ENCODE data around the gene TBC1D14.

The TBC1D14 gene

GRCh38 chr4:7023486-7023885 is 113.9 kb downstream of the TBC1D14 start:
- no peak for DNase-seq (ENCODE audit: low read depth)

- no peak for DNase-seq (ENCODE audit: low read depth)
Observed at GRCh38 chr4:7023901-7024300, 114.3 kb downstream of the TBC1D14 start.

- no peak for DNase-seq (ENCODE audit: low read depth)
Observed at GRCh38 chr4:7024336-7024890, 114.8 kb downstream of the TBC1D14 start.

- DNase-seq (ENCODE audit: low read depth) = no peak
Observed at GRCh38 chr4:7025040-7025602, 115.5 kb downstream of the TBC1D14 start.

DNA sequence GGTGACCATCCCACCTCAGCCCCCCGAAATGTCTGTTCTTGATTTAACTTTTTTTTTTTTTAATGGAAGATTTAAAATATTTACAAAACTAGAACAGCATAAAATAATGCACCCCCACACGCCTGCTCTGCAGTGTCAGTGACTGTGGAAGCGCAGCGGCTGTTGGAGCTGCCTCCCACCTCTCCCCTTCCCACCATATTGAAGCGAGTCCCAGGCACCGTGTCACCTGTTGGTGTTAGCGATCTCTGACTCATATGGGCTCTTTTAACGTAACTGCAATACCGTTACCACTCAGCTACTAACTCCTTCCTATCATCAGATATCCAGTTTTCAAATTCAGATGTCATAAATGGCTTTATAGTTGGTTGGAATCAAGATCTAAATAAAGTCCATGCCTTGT is 116.5 kb downstream of the TBC1D14 start:
- DNase-seq (ENCODE audit: low read depth) = no peak

DNA sequence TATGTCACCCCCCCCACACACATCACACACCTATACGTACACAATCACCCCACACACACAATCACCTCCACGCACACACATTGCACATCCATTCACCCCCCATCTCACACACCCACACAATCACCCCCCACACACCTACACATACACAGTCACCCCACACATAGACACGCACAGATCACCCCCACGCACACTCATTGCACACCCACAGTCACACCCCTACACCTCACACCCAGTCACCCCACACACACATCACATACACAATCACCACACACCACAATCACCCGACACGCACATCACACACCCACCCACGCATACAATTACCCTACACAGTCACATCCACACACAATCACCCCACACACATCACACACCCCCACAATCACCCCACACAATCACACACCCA is 117.7 kb downstream of the TBC1D14 start:
- DNase-seq (ENCODE audit: low read depth) = no peak

- DNase-seq (ENCODE audit: low read depth) = no peak
Observed at GRCh38 chr4:7027913-7028312, 118.3 kb downstream of the TBC1D14 start.

- no peak for DNase-seq (ENCODE audit: low read depth)
Observed at GRCh38 chr4:7029212-7029611, 119.6 kb downstream of the TBC1D14 start.

DNA sequence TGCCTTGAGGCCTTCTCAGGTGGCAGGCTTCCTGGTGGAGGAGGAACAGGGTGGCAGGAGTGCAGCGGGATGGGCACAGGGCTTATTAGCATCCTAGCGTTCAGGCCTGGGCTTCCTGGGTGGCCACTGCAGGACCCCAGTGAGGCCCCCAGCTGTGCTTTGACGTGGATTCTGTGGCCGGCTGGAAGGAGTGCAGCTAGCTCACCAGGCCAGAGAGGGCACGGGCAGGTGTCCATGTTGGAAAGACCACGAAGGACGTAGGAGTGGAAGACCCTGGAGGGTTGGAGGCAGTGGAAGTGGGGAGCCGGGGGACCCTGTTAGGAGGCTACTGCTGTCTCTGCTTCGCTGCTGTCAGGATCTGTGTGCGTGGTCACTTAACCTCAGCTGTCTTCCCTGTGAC is 120.3 kb downstream of the TBC1D14 start:
- DNase-seq (ENCODE audit: low read depth) = no peak

GRCh38 chr4:7030856-7031255 is 121.2 kb downstream of the TBC1D14 start:
- DNase-seq (ENCODE audit: low read depth) = no peak

DNA sequence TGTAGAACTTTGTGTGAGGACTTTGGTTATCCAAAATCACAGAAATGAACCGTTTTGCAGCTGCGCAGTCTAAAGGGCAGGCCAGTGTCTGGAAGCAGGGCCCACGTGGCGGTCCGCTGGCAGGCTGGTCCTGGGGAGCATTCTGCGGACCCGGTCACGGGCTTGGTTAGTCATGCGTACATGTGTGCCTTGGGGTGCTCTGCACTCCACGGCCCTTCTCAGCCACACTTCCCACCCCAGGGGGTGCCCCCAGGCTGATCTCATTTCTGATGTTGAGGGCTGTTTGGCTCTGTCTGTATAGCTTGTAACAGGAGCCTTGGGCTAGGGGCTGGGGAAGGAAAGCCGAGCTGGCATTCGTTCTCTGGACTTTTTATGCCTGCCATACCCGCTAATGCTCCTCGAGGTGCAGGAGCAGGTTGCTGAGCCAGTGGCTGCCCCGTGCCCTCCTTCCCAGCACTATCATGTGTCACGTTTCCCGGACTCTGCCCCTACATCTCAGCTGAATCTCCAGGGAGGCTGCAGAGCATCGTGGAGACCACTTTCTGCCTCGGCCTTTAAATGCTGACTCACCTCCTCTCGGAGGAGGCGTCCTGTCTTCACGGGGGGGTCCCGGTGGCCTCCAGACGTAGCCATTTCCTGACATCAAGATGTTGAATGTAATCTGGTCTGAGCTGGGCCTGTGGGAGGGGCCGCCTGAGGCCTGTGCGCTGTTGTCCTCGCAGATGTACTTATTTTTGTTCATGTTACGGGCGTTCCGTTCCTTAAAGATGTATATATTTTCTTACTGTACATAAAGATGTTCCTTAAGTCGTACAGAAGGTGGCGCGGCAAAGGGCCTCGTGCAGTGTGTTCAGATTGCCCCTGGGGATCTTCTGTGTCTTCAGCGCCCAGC is 122.2 kb downstream of the TBC1D14 start:
- no peak for DNase-seq (ENCODE audit: low read depth)

DNA sequence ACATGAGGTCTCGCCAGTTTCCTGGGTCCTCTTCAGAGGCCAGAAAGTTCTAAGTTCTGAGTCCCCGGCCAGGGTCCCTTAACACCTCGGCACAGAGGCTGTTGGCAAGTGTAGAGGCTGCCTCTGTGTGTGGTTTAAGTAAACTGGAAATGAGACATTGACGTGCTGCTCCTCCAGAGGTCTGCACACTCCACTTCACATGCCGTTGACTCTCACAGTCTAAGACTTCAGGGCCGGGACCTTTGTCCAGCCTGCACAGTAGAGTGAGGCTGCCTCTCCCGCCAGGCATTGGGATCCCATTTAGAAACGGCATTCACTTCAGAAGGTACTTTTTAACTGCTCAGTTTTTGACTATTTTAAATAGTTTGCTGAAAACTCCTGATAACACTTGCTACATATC is 123.0 kb downstream of the TBC1D14 start:
- no peak for DNase-seq (ENCODE audit: low read depth)

DNA sequence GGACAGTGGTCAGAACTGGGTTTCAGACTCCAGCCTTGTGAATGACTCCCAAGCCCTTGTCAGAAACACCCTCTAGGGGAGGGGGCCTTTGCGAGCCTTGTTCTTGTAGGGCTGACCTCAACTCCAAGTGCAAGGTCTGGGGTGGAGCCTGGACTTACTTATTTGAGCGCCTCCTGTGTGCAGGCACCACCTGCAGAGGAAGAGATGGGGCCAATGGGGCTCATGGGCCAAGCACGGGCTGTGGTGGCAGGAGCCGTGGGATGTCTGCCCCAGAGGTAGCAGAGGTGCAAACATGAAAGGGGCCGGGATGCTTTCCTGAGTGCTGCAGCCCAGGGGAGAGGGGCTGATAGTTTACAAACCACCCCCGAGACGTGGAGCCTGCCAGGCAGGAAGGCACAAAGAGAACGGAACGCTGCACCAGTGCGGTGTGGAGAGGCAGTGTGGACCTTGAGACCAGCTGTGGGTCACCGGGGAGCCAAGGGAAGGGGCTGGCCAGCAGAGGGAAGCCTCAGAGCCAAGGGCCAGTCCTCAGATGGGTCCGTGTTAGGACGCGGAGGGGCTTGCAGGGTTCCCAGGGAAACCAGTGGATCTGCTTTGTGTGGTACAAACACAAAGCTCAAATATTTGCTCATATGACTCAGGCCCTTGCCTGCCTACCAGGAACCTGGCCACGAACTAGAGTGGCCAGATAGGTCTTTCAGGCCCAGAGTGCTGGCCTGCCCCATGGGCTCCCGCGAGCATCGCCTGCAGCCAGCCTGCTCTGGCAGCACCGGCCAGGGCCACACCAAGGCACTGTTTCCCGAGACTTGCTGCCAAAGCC is 124.8 kb downstream of the TBC1D14 start:
- peak; percentile 42 for DNase-seq (ENCODE audit: low read depth)

- no peak for DNase-seq (ENCODE audit: low read depth)
Observed at GRCh38 chr4:7037425-7037824, 127.8 kb downstream of the TBC1D14 start.

DNA sequence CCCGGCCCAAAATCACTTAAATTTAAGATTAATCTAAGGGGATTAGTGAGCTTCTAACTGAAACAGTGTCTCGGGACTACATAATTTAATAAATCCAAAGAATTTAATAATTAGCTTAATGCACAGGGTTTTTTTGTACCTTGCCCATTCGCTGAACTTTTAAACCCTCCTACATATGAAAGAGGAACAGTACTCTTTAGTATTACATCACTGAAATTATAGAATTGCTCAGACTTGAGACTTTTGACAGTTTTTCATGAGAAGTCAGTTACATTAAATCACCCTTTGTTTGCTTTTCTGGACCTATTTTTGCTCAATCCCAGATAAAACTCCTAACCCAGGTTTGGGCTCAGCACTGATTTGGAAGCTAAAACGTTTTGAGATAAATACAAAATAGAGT is 131.1 kb downstream of the TBC1D14 start:
- DNase-seq (ENCODE audit: low read depth) = no peak

DNA sequence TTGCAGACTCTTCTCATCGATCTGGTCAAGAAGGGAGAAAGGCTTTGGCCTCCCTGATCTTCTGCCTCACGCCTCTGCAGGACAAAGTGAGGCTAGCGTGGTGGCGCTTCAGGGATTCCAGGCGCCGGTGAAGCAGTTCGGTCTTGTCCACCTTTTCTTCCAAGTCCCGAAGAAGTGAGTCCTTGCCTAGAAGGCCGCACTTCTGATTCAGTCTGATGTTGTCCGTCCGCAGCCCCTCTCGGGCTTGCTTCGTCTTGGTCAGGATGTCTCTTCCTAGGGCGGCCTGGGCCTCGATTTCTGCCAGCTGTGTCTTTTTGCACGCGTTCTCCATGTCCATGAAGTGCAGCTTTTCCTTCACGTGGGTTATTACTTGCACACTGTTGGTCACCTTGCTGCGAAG is 131.6 kb downstream of the TBC1D14 start:
- DNase-seq (ENCODE audit: low read depth) = no peak

- DNase-seq (ENCODE audit: low read depth) = no peak
Observed at GRCh38 chr4:7041801-7042502, 132.3 kb downstream of the TBC1D14 start.

DNA sequence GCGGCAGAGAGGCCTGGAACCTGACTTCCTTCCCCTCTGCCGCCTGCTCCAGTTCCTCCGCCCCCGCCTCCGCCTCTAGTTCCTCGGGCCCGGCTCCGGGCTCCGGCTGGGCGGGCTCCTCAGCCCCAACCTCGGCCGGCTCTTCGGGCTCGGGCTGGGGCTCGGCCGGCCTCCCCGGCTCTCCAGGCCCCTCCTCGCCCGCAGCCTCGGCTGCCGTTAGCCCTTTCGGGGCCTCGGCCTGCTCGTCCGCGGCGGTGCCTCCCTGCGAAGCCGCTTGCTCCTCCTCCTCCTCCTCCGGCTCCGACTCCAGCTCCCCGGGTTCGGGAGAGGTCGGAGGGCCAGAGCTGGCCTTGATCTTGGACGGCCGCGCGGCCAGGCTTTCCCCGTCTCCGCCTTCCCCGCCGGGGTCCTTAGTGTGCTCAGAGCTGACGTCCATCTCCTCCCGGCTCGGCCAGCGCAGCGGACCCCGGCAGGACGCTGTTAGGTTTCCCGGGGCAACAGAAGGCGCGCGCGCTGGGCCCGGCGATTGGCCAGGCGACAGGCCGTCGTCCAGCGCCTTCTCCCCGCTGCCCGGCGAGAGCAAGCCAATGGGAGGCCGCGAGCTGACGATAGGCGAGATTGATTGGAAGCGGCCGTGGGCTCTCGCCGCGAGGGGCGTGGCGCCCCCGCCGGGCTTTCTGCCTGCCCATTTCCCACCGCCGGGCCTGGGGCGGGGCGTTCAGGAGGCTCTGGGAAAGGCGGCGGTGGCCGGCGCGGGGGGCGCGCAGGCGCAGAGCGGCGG is 133.1 kb downstream of the TBC1D14 start:
- peak; percentile 96 for DNase-seq (ENCODE audit: low read depth)

DNA sequence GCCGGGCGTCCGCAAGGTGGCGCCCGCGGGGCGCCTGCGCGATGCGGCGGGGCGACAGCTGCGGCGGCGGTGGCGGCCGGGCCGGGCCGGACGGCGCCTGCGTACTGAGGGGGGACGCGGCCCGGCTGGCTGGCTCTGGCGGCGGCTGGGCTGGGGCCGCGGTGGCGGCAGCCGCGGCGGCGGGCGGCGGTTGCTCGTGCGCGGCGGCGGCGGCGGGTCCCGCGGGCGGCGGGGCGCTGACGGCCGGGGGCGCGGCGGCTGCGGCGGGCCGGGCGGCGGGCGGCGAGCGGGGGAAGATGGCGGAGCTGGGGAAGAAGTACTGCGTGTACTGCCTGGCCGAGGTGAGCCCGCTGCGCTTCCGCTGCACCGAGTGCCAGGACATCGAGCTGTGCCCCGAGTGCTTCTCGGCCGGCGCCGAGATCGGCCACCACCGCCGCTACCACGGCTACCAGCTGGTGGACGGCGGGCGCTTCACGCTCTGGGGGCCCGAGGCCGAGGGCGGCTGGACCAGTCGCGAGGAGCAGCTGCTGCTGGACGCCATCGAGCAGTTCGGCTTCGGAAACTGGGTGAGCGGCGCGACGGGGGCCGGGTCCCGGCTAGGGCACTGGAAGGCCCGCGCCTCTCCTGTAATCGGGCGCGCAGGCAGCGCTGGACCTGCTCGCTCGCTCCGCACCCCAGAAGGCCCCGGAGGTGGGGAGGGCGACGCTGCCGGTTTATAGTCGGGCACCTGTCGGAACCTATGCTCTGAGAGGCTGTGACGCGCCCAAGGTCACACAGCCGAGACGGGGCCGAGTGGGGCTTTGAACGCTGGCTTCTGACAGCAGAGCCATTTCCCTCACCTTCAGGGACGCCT is 133.9 kb downstream of the TBC1D14 start, which contains the start of gene TADA2B:
Gene TADA2B, plus strand, starts transcription at position 89 of the 853 bp plus-strand sequence. Its CDS starts 208 bp downstream, at position 297.
- DNase-seq (ENCODE audit: low read depth) = no peak

Measured in amniotic epithelial cell (primary cell).